ENCODE data around the gene NHERF1. TPM values are rescaled to one million over a fixed set of nuclear protein-coding genes. Genes with fewer than 3 reads are reported as not detected.
A peak's percentile ranks its signal among the peaks of the same experiment; 100 is the strongest.

NHERF1 gene
- polyA plus RNA-seq, 1 donor = 395 TPM

DNA sequence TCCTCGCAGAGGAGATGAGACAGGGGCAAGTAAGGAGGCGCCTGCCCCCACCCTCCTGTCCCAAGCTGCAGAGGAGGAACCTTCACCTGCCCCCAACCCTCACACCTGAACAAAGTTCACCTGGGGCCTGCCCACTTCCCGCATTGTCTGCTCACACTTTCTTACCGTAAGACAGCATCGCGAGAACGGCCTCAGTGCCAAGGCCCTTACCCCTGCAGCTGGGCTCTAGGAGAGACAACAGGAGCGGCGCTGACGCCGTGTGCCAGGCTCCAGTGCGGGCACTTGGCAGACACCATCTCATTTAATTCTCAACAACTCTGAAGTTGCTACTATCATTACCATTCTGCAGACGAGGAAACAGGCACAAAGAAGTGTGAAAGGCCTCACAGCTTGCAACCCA is 23.6 kb downstream of the NHERF1 start:
- Histone ChIP-seq H3K36me3 (ENCODE audit: control insufficient read depth, insufficient read depth, low read length) (peaks cover 61% of the 10 kb centered on the region), H3K27me3 (ENCODE audit: control insufficient read depth, insufficient read depth, low read length) (no peaks in the 10 kb centered on the region), H3K4me1 (ENCODE audit: control insufficient read depth, insufficient read depth, low read length) (peaks cover 72% of the 10 kb centered on the region), H3K4me3 (ENCODE audit: low read length) (no peak overlapping the region), H3K27ac (ENCODE audit: low read length) (peak overlapping the region; percentile 3), H3K9me3 (ENCODE audit: control insufficient read depth, low read depth, low read length) (no peaks in the 10 kb centered on the region)
- no CpG with 5 or more reads among the region's 13 CpGs for WGBS (ENCODE audit: insufficient coverage, low lambda C conversion rate)
- DNase-seq = peak in 1 of 2 donors; percentile 51

DNA sequence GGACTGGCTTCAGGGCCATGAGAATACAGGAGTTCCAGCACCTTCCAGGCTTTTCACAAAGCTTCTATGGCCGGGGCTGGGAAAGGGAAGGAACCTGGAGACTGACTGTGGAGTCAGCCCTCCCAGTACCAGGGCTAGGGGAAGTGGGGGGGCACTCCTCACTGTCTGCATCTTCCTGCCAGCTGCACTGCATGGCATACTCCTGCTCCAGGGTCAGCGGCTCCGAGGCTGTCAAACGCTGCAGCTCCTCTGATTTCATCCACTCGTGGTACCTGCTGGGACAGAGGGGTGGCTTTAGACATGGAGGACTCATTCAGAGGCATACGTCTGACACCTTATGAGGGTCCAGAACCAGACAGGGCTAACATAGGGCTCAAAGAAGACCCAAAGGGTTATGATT is 25.0 kb downstream of the NHERF1 start:
- peaks cover 47% of the 10 kb centered on the region for H3K36me3 ChIP-seq (ENCODE audit: control insufficient read depth, insufficient read depth, low read length)
- no peaks in the 10 kb centered on the region for H3K27me3 ChIP-seq (ENCODE audit: control insufficient read depth, insufficient read depth, low read length)
- H3K4me1 ChIP-seq (ENCODE audit: control insufficient read depth, insufficient read depth, low read length) = peaks cover 62% of the 10 kb centered on the region
- WGBS (ENCODE audit: insufficient coverage, low lambda C conversion rate) = no CpG with 5 or more reads among the region's 6 CpGs
- no peaks in the 10 kb centered on the region for H3K9me3 ChIP-seq (ENCODE audit: control insufficient read depth, low read depth, low read length)
- no peak overlapping the region for H3K4me3 ChIP-seq (ENCODE audit: low read length)
- H3K27ac ChIP-seq (ENCODE audit: low read length) = no peak overlapping the region
- no peak for DNase-seq

GRCh38 chr17:74773871-74774286 is 25.5 kb downstream of the NHERF1 start:
- H3K4me3 ChIP-seq (ENCODE audit: low read length) = no peak overlapping the region
- no CpG with 5 or more reads among the region's 6 CpGs for WGBS (ENCODE audit: insufficient coverage, low lambda C conversion rate)
- H3K27me3 ChIP-seq (ENCODE audit: control insufficient read depth, insufficient read depth, low read length) = no peaks in the 10 kb centered on the region
- peaks cover 43% of the 10 kb centered on the region for H3K36me3 ChIP-seq (ENCODE audit: control insufficient read depth, insufficient read depth, low read length)
- peaks cover 58% of the 10 kb centered on the region for H3K4me1 ChIP-seq (ENCODE audit: control insufficient read depth, insufficient read depth, low read length)
- no peaks in the 10 kb centered on the region for H3K9me3 ChIP-seq (ENCODE audit: control insufficient read depth, low read depth, low read length)
- no peak for DNase-seq
- H3K27ac ChIP-seq (ENCODE audit: low read length) = no peak overlapping the region

DNA sequence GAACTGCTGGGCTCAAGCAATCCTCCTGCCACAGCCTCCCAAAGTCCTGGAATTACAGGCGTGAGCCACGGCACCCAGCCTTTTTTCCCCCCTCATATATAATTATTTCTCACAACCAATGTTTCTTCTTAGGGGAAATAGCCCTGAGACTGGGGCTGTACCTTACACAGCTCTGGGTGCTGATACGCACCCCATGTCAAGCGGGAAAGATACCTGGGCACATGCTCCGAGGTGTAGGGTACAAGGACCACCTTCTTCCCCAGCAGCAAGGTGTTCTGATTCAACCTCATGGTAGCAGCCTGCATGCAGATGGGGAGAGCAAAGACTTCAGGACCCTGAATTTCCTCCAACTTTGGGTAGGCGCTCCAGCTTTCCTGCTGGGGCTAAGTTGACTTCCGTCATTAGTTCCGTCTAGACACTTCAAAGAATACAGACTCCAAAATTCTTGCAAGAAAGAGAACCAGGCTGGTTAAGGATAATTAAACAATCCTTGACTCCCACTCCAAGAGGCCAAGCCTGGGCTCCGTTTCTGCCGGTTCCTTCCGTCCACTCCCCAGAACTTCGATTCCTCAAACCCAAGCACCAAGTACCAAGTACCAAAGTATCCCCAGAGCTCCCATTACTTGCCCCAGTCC is 27.1 kb downstream of the NHERF1 start:
- peak overlapping the region; percentile 86 for H3K4me3 ChIP-seq (ENCODE audit: low read length)
- no peak for DNase-seq
- H3K4me1 ChIP-seq (ENCODE audit: control insufficient read depth, insufficient read depth, low read length) = peaks cover 51% of the 10 kb centered on the region
- H3K9me3 ChIP-seq (ENCODE audit: control insufficient read depth, low read depth, low read length) = no peaks in the 10 kb centered on the region
- H3K27ac ChIP-seq (ENCODE audit: low read length) = no peak overlapping the region
- peaks cover 32% of the 10 kb centered on the region for H3K36me3 ChIP-seq (ENCODE audit: control insufficient read depth, insufficient read depth, low read length)
- H3K27me3 ChIP-seq (ENCODE audit: control insufficient read depth, insufficient read depth, low read length) = no peaks in the 10 kb centered on the region
- no CpG with 5 or more reads among the region's 12 CpGs for WGBS (ENCODE audit: insufficient coverage, low lambda C conversion rate)

DNA sequence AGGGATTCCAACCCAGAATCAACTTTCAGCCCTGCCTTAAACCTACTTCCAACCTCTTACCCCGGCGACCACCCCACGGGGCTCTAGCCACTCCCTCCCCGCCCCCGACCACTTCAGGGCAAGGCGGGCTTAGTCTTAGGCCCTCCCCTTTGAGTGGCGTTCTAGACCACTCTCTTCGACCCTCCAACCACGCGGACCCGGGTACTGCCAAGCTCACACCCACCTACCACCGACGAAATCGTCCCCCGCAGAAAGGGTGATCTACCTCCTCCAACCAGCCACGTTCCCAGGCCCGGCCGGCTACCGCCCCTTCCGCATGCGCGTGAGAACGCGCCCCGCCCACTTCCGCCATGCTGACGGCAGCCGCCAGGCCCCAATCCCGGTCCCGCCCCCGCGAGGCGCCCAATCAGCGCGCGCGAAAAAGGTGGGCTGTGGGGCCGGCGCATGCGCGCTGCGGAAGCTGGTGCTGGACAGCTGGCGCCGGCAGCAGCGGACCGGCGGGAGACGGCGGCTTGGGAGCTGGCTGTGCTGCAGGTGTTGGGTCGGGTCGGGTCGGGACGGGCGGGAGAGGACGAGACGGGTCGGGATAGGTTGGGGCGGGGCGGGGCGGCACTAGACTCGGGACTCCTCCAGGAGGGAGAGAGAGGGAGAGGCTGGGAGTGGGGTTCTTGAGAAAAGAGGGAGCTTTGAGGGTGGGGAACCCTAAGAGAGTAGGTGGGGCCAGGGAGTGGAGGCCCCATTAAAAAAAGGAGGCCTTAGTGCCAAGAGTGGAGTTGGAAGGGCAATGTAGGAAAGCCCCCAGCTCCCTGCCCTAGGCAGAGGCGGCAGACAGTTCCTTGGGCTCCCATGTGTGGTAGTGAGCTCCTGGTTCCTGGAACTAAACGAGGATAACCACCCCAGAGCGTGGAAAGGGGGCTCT is 27.9 kb downstream of the NHERF1 start, which contains the start of gene NAT9:
Gene NAT9, minus strand, starts transcription at position 302 of the 919 bp plus-strand sequence. CDS start 647 bp downstream, outside the sequence.
- WGBS (ENCODE audit: insufficient coverage, low lambda C conversion rate) = no CpG with 5 or more reads among the region's 64 CpGs
- no peaks in the 10 kb centered on the region for H3K9me3 ChIP-seq (ENCODE audit: control insufficient read depth, low read depth, low read length)

GRCh38 chr17:74776990-74777389 is 28.6 kb downstream of the NHERF1 start:
- Histone ChIP-seq H3K9me3 (ENCODE audit: control insufficient read depth, low read depth, low read length) (no peaks in the 10 kb centered on the region), H3K27me3 (ENCODE audit: control insufficient read depth, insufficient read depth, low read length) (no peaks in the 10 kb centered on the region), H3K36me3 (ENCODE audit: control insufficient read depth, insufficient read depth, low read length) (peaks cover 18% of the 10 kb centered on the region), H3K4me3 (ENCODE audit: low read length) (peak overlapping the region; percentile 60), H3K27ac (ENCODE audit: low read length) (no peak overlapping the region), H3K4me1 (ENCODE audit: control insufficient read depth, insufficient read depth, low read length) (peaks cover 41% of the 10 kb centered on the region)
- DNase-seq = no peak
- no CpG with 5 or more reads among the region's 10 CpGs for WGBS (ENCODE audit: insufficient coverage, low lambda C conversion rate)

More for the DNA sequence above, 27.9 kb downstream of the NHERF1 start, which contains the start of gene NAT9:
- Histone ChIP-seq H3K36me3 (ENCODE audit: control insufficient read depth, insufficient read depth, low read length) (peaks cover 24% of the 10 kb centered on the region), H3K4me1 (ENCODE audit: control insufficient read depth, insufficient read depth, low read length) (peaks cover 44% of the 10 kb centered on the region), H3K27me3 (ENCODE audit: control insufficient read depth, insufficient read depth, low read length) (no peaks in the 10 kb centered on the region), H3K27ac (ENCODE audit: low read length) (no peak within 1 kb of the TSS), H3K4me3 (ENCODE audit: low read length) (peak within 1 kb of the TSS; percentile 86)
- DNase-seq = peak; percentile 97 to 98

- H3K9me3 ChIP-seq (ENCODE audit: control insufficient read depth, low read depth, low read length) = no peaks in the 10 kb centered on the region
- WGBS (ENCODE audit: insufficient coverage, low lambda C conversion rate) = no CpG with 5 or more reads among the region's 6 CpGs
- H3K27ac ChIP-seq (ENCODE audit: low read length) = peak overlapping the region; percentile 66
- peak in 1 of 2 donors; percentile 59 for DNase-seq
- H3K4me3 ChIP-seq (ENCODE audit: low read length) = no peak overlapping the region
- H3K4me1 ChIP-seq (ENCODE audit: control insufficient read depth, insufficient read depth, low read length) = peaks cover 31% of the 10 kb centered on the region
- H3K27me3 ChIP-seq (ENCODE audit: control insufficient read depth, insufficient read depth, low read length) = no peaks in the 10 kb centered on the region
- peaks cover 7% of the 10 kb centered on the region for H3K36me3 ChIP-seq (ENCODE audit: control insufficient read depth, insufficient read depth, low read length)
Measured at GRCh38 chr17:74777901-74778515, 29.6 kb downstream of the NHERF1 start.

- Histone ChIP-seq H3K4me1 (ENCODE audit: control insufficient read depth, insufficient read depth, low read length) (peaks cover 25% of the 10 kb centered on the region), H3K9me3 (ENCODE audit: control insufficient read depth, low read depth, low read length) (no peaks in the 10 kb centered on the region), H3K27me3 (ENCODE audit: control insufficient read depth, insufficient read depth, low read length) (no peaks in the 10 kb centered on the region), H3K36me3 (ENCODE audit: control insufficient read depth, insufficient read depth, low read length) (peaks cover 5% of the 10 kb centered on the region), H3K4me3 (ENCODE audit: low read length) (no peak overlapping the region), H3K27ac (ENCODE audit: low read length) (peak overlapping the region; percentile 27)
- WGBS (ENCODE audit: insufficient coverage, low lambda C conversion rate) = no CpG with 5 or more reads among the region's 5 CpGs
- DNase-seq = no peak
Measured at GRCh38 chr17:74778960-74779359, 30.5 kb downstream of the NHERF1 start.

DNA sequence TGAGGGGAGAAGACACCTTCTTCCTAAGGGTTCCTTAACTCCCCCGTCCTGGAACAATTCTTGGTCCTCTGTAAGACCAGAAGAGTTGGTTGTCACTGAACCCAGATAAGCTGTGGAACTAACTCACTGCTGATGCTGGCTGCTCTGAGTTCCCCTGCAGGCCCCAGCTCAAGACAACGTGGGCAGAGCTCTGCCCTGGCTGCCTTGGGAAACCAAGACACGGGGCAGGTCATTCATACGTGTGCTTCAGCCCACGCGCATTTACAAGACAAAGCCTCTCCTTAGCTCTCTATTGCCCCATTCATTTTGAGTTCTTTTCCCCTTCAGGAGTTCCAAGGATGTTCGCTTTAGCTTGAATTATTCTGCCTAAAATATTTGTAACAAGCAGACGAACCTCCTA is 31.1 kb downstream of the NHERF1 start:
- Histone ChIP-seq H3K36me3 (ENCODE audit: control insufficient read depth, insufficient read depth, low read length) (peaks cover 5% of the 10 kb centered on the region), H3K27ac (ENCODE audit: low read length) (peak overlapping the region; percentile 27), H3K27me3 (ENCODE audit: control insufficient read depth, insufficient read depth, low read length) (no peaks in the 10 kb centered on the region), H3K9me3 (ENCODE audit: control insufficient read depth, low read depth, low read length) (no peaks in the 10 kb centered on the region), H3K4me1 (ENCODE audit: control insufficient read depth, insufficient read depth, low read length) (peaks cover 25% of the 10 kb centered on the region), H3K4me3 (ENCODE audit: low read length) (no peak overlapping the region)
- no peak for DNase-seq
- 100% methylated on average over 2 of the region's 8 CpGs for WGBS (ENCODE audit: insufficient coverage, low lambda C conversion rate)

GRCh38 chr17:74779948-74780400 is 31.5 kb downstream of the NHERF1 start:
- Histone ChIP-seq H3K4me1 (ENCODE audit: control insufficient read depth, insufficient read depth, low read length) (peaks cover 25% of the 10 kb centered on the region), H3K27ac (ENCODE audit: low read length) (peak overlapping the region; percentile 27), H3K4me3 (ENCODE audit: low read length) (no peak overlapping the region), H3K36me3 (ENCODE audit: control insufficient read depth, insufficient read depth, low read length) (peaks cover 5% of the 10 kb centered on the region), H3K27me3 (ENCODE audit: control insufficient read depth, insufficient read depth, low read length) (no peaks in the 10 kb centered on the region), H3K9me3 (ENCODE audit: control insufficient read depth, low read depth, low read length) (no peaks in the 10 kb centered on the region)
- peak in 1 of 2 donors; percentile 27 for DNase-seq
- WGBS (ENCODE audit: insufficient coverage, low lambda C conversion rate) = no CpG with 5 or more reads among the region's 11 CpGs
